AG09309 (cell line): ENCODE results near the gene EFHD2.

Source experiments
- DNase-seq: peaks from one replicate; pipeline ENCODE4 v3.0.0-alpha.2; 2010; ENCODE audit warnings: low read depth
- H3K4me3 ChIP-seq: 2 replicates; pipeline ENCODE4 v1.5.1; 2011; ENCODE audit warnings: mild to moderate bottlenecking, low read depth, low read length, moderate library complexity; ENCODE audit not compliant: control insufficient read depth
- CTCF ChIP-seq: IDR thresholded peaks from 2 replicates; pipeline ENCODE4 v1.5.1; 2011; ENCODE audit warnings: mild to moderate bottlenecking, low read depth, low read length, inconsistent platforms; ENCODE audit not compliant: insufficient read depth, control insufficient read depth; ENCODE audit errors: missing control alignments

The EFHD2 gene

GRCh38 chr1:15444468-15445389, 35.0 kb downstream of the EFHD2 start:
- H3K4me3 ChIP-seq: no peak overlapping the region
- no peak for DNase-seq

GRCh38 chr1:15445390-15446122, 35.9 kb downstream of the EFHD2 start:
- no peak for DNase-seq
- H3K4me3 ChIP-seq: no peak overlapping the region
- no peak for TF ChIP-seq CTCF

More at GRCh38 chr1:15444468-15445389, 35.0 kb downstream of the EFHD2 start:
- no peak for TF ChIP-seq CTCF

GRCh38 chr1:15446212-15446611, 36.5 kb downstream of the EFHD2 start:
- no peak for TF ChIP-seq CTCF
- H3K4me3 ChIP-seq: no peak overlapping the region
- DNase-seq: no peak

GRCh38 chr1:15448877-15449462, 39.3 kb downstream of the EFHD2 start:
- H3K4me3 ChIP-seq: no peak overlapping the region
- no peak for TF ChIP-seq CTCF
- no peak for DNase-seq

- no peak for TF ChIP-seq CTCF
These were observed 39.9 kb downstream of the EFHD2 start for GRCh38 chr1:15449567-15449966.

GRCh38 chr1:15451014-15451722, 41.5 kb downstream of the EFHD2 start:
- no peak for DNase-seq
- TF ChIP-seq CTCF: no peak
- H3K4me3 ChIP-seq: no peak overlapping the region

More at GRCh38 chr1:15449567-15449966, 39.9 kb downstream of the EFHD2 start:
- H3K4me3 ChIP-seq: no peak overlapping the region
- DNase-seq: no peak
